ENCODE measurements around the gene CHTF8.

CHTF8 gene

GRCh38 chr16:69132424-69133252 lies at the start of gene CHTF8, which contains the start of gene UTP4:
TSS of gene CHTF8 (minus strand) at chr16:69132588. CDS start at chr16:69121458, 11,130 bp downstream.
TSS of gene UTP4 (plus strand) at chr16:69132649. CDS start at chr16:69133460, 811 bp downstream.
- in situ Hi-C loops (cut with MboI; ENCODE audit: low sequenced_read_pairs): no loop called here

- in situ Hi-C loops (cut with MboI; ENCODE audit: low sequenced_read_pairs): no loop called here
Observed at GRCh38 chr16:69180011-69180338, 47.6 kb upstream of the CHTF8 start.

- in situ Hi-C loops (cut with MboI; ENCODE audit: low sequenced_read_pairs): no loop called here
Observed at GRCh38 chr16:69179328-69180010, 47.1 kb upstream of the CHTF8 start.

GRCh38 chr16:69176033-69176800 lies 43.8 kb upstream of the CHTF8 start:
- in situ Hi-C loops (cut with MboI; ENCODE audit: low sequenced_read_pairs): no loop called here

GRCh38 chr16:69171325-69172084 lies 39.1 kb upstream of the CHTF8 start:
- in situ Hi-C loops (cut with MboI; ENCODE audit: low sequenced_read_pairs): no loop called here

- in situ Hi-C loops (cut with MboI; ENCODE audit: low sequenced_read_pairs): no loop called here
Observed at GRCh38 chr16:69169607-69170352, 37.4 kb upstream of the CHTF8 start.

GRCh38 chr16:69169051-69169450 lies 36.7 kb upstream of the CHTF8 start:
- in situ Hi-C loops (cut with MboI; ENCODE audit: low sequenced_read_pairs): no loop called here

GRCh38 chr16:69166946-69167930 lies 34.9 kb upstream of the CHTF8 start:
- in situ Hi-C loops (cut with MboI; ENCODE audit: low sequenced_read_pairs): no loop called here

GRCh38 chr16:69166221-69166833 lies 33.9 kb upstream of the CHTF8 start:
- in situ Hi-C loops (cut with MboI; ENCODE audit: low sequenced_read_pairs): no loop called here

GRCh38 chr16:69165584-69165983 lies 33.2 kb upstream of the CHTF8 start:
- in situ Hi-C loops (cut with MboI; ENCODE audit: low sequenced_read_pairs): no loop called here

GRCh38 chr16:69160192-69160591 lies 27.8 kb upstream of the CHTF8 start:
- in situ Hi-C loops (cut with MboI; ENCODE audit: low sequenced_read_pairs): no loop called here

GRCh38 chr16:69157196-69157595 lies 24.8 kb upstream of the CHTF8 start:
- in situ Hi-C loops (cut with MboI; ENCODE audit: low sequenced_read_pairs): no loop called here

GRCh38 chr16:69150146-69150865 lies 17.9 kb upstream of the CHTF8 start:
- in situ Hi-C loops (cut with MboI; ENCODE audit: low sequenced_read_pairs): loop anchor here (5.0 kb wide), 1 partner anchor 137 kb away; no protein-coding TSS in a partner anchor

- in situ Hi-C loops (cut with MboI; ENCODE audit: low sequenced_read_pairs): loop anchor here (5.0 kb wide), 1 partner anchor 138 kb away; no protein-coding TSS in a partner anchor
Observed at GRCh38 chr16:69149621-69150020, 17.2 kb upstream of the CHTF8 start.

GRCh38 chr16:69145658-69146057 lies 13.3 kb upstream of the CHTF8 start:
- in situ Hi-C loops (cut with MboI; ENCODE audit: low sequenced_read_pairs): no loop called here

GRCh38 chr16:69143116-69143515 lies 10.7 kb upstream of the CHTF8 start:
- in situ Hi-C loops (cut with MboI; ENCODE audit: low sequenced_read_pairs): no loop called here

GRCh38 chr16:69141936-69142335 lies 9.5 kb upstream of the CHTF8 start:
- in situ Hi-C loops (cut with MboI; ENCODE audit: low sequenced_read_pairs): no loop called here

GRCh38 chr16:69141014-69141413 lies 8.6 kb upstream of the CHTF8 start:
- in situ Hi-C loops (cut with MboI; ENCODE audit: low sequenced_read_pairs): no loop called here
